Keratinocyte (primary cell): ENCODE measurements around the gene BOLL. TPM values are rescaled to one million over a fixed set of nuclear protein-coding genes. Genes with fewer than 3 reads are reported as not detected.

ENCODE experiments used
- DNase-seq: peaks from one replicate; pipeline ENCODE4 v3.0.0-alpha.2; 2011; ENCODE audit warnings: low read depth, missing footprints, low spot score
- FAIRE-seq: peaks from 2 replicates; lab custom pipeline; 2011; peaks lifted over from hg19 to GRCh38; lab: Jason Lieb, UNC
- H2AFZ ChIP-seq: 2 replicates; pipeline ENCODE4 v1.6.0; 2012; ENCODE audit warnings: low read length, control low read depth, inconsistent platforms; ENCODE audit not compliant: control insufficient read depth
- H3K27ac ChIP-seq: 2 replicates; pipeline ENCODE4 v1.5.1; 2011; ENCODE audit warnings: low read length; ENCODE audit not compliant: control insufficient read depth, insufficient read depth
- H3K27me3 ChIP-seq: 3 replicates; pipeline ENCODE4 v1.6.0; 2011; ENCODE audit warnings: low read length; ENCODE audit not compliant: control insufficient read depth, insufficient read depth; ENCODE audit errors: extremely low read depth
- H3K36me3 ChIP-seq, 2 experiments: 2 replicates in 1 of 2; 3 replicates in 1 of 2; pipeline ENCODE4 v1.5.1; 2011; ENCODE audit warnings: low read length in 2 of 2, mild to moderate bottlenecking in 1 of 2; ENCODE audit not compliant: control insufficient read depth in 2 of 2, insufficient read depth in 2 of 2; ENCODE audit errors: extremely low read depth in 1 of 2
- H3K4me1 ChIP-seq: 3 replicates; pipeline ENCODE4 v1.5.1; 2011; ENCODE audit warnings: low read length; ENCODE audit not compliant: control insufficient read depth, insufficient read depth; ENCODE audit errors: extremely low read depth
- H3K4me2 ChIP-seq: 3 replicates; pipeline ENCODE4 v1.6.0; 2011; ENCODE audit warnings: low read depth, low read length; ENCODE audit not compliant: control insufficient read depth, insufficient read depth; ENCODE audit errors: extremely low read depth
- H3K4me3 ChIP-seq, 3 experiments: fragments of 200-600 bp in 1 of 3; sonication (generic) in 1 of 3; 2 replicates in 2 of 3; 3 replicates in 1 of 3; pipeline ENCODE4 v1.5.1; 2011 to 2016; ENCODE audit warnings: low read length in 3 of 3, mild to moderate bottlenecking in 3 of 3, control low read depth in 2 of 3, inconsistent platforms in 1 of 3, low read depth in 1 of 3, mixed read lengths in 1 of 3, mixed run types in 1 of 3, moderate library complexity in 1 of 3; ENCODE audit not compliant: control insufficient read depth in 2 of 3, insufficient read depth in 2 of 3; ENCODE audit errors: extremely low read depth in 1 of 3
- H3K79me2 ChIP-seq: 2 replicates; pipeline ENCODE4 v1.6.0; 2012; ENCODE audit warnings: low read length; ENCODE audit not compliant: control insufficient read depth, insufficient read depth
- H3K9ac ChIP-seq: 3 replicates; pipeline ENCODE4 v1.6.0; 2011; ENCODE audit warnings: low read length; ENCODE audit not compliant: control insufficient read depth, insufficient read depth; ENCODE audit errors: extremely low read depth
- H3K9me1 ChIP-seq: 3 replicates; pipeline ENCODE4 v1.6.0; 2011; ENCODE audit warnings: low read length; ENCODE audit not compliant: control insufficient read depth, insufficient read depth; ENCODE audit errors: extremely low read depth
- H3K9me3 ChIP-seq: 2 replicates; pipeline ENCODE4 v1.5.1; 2012; ENCODE audit warnings: low read depth, low read length; ENCODE audit not compliant: control insufficient read depth
- H4K20me1 ChIP-seq: 3 replicates; pipeline ENCODE4 v1.6.0; 2011; ENCODE audit warnings: low read length; ENCODE audit not compliant: control insufficient read depth, insufficient read depth; ENCODE audit errors: extremely low read depth
- EZH2 ChIP-seq: IDR thresholded peaks from one replicate; pipeline ENCODE4 v1.6.1; 2012; ENCODE audit warnings: inconsistent platforms, mild to moderate bottlenecking, low read length, moderate library complexity
- dilution Hi-C: fragments of 300-500 bp; cut with MboI; formaldehyde crosslinking; loops from one replicate; pipeline ENCODE4 v1.7.0; 2020; ENCODE audit warnings: low sequenced_read_pairs; ENCODE audit not compliant: extremely low pct_ligation_motif_present
- polyA plus RNA-seq, 5 experiments: library from polyadenylated mRNA; depleted of rRNA in 3 of 5; stranded (reverse) in 3 of 5; stranded (forward) in 1 of 5; unstranded in 1 of 5; fragments of >200 nt; gene quantifications; 1 replicate in 1 of 5; 2 replicates in 3 of 5; 3 replicates in 1 of 5; pipeline versions ENCODE4 v1.2.1 to v1.2.3, GENCODE V29; 2011 to 2012; ENCODE audit warnings: missing spikeins in 2 of 5, low read depth in 1 of 5, low replicate concordance in 1 of 5
- TF ChIP-seq, protein P1 (sequence below), 3 experiments: IDR thresholded peaks in 1 of 3; conservative IDR thresholded peaks in 1 of 3; optimal IDR thresholded peaks in 1 of 3; 2 replicates in 2 of 3; 3 replicates in 1 of 3; pipeline versions ENCODE3 to v1.5.1; 2011; ENCODE audit warnings: low read length in 3 of 3, mild to moderate bottlenecking in 3 of 3, moderate library complexity in 2 of 3, control low read depth in 1 of 3, inconsistent platforms in 1 of 3; ENCODE audit not compliant: insufficient read depth in 2 of 3; ENCODE audit errors: extremely low read depth in 1 of 3

Gene BOLL
- polyA plus RNA-seq, 1 donor (not counting 4 experiments of a cell fraction or from before 2014, with no cell fraction given), result not detected

DNA sequence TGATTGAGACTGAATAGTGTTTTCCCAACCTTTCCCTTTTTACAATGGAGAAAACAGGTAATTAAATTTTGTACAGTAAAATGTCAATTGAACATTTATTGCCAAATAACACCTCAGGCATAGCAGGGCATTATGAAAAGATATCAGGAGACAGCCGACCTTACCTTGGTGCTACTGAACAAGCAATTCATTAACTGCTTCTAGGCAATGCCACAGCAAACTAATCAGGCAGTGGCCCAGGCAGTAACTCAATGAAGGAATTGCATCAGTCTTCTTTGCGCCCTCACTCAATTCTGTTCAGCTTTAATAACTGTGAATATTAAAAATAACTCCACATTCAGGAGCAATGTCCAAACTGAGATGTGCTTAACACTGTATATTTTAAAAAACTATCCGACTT is 25.4 kb upstream of the BOLL start:
- no peak overlapping the region for H2AFZ ChIP-seq
- H3K9ac ChIP-seq, result no peak overlapping the region
- TF ChIP-seq, protein P1, sequence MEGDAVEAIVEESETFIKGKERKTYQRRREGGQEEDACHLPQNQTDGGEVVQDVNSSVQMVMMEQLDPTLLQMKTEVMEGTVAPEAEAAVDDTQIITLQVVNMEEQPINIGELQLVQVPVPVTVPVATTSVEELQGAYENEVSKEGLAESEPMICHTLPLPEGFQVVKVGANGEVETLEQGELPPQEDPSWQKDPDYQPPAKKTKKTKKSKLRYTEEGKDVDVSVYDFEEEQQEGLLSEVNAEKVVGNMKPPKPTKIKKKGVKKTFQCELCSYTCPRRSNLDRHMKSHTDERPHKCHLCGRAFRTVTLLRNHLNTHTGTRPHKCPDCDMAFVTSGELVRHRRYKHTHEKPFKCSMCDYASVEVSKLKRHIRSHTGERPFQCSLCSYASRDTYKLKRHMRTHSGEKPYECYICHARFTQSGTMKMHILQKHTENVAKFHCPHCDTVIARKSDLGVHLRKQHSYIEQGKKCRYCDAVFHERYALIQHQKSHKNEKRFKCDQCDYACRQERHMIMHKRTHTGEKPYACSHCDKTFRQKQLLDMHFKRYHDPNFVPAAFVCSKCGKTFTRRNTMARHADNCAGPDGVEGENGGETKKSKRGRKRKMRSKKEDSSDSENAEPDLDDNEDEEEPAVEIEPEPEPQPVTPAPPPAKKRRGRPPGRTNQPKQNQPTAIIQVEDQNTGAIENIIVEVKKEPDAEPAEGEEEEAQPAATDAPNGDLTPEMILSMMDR (optimal IDR thresholded peaks at IDR 0.05 in 1 of 3, IDR thresholded peaks at IDR 0.05 in 1 of 3, conservative IDR thresholded peaks at IDR 0.05 in 1 of 3; ENCODE audit: extremely low read depth in 1 of 3, insufficient read depth in 2 of 3, low read length in 3 of 3), result no peak
- no peak for TF ChIP-seq EZH2
- no peaks in the 10 kb centered on the region for H3K79me2 ChIP-seq
- FAIRE-seq, result no peak
- H3K4me3 ChIP-seq, result no peak overlapping the region
- H3K4me2 ChIP-seq, result no peak overlapping the region
- no peak overlapping the region for H3K27ac ChIP-seq
- dilution Hi-C loops, result loop anchor here (25.0 kb wide), 1 partner anchor 302 kb away; no protein-coding TSS in a partner anchor
- no peaks in the 10 kb centered on the region for H3K9me3 ChIP-seq
- H3K36me3 ChIP-seq, result no peaks in the 10 kb centered on the region
- H3K9me1 ChIP-seq, result no peaks in the 10 kb centered on the region
- DNase-seq, result no peak
- H3K4me1 ChIP-seq, result no peaks in the 10 kb centered on the region
- no peaks in the 10 kb centered on the region for H4K20me1 ChIP-seq
- H3K27me3 ChIP-seq, result peaks cover 15% of the 10 kb centered on the region

DNA sequence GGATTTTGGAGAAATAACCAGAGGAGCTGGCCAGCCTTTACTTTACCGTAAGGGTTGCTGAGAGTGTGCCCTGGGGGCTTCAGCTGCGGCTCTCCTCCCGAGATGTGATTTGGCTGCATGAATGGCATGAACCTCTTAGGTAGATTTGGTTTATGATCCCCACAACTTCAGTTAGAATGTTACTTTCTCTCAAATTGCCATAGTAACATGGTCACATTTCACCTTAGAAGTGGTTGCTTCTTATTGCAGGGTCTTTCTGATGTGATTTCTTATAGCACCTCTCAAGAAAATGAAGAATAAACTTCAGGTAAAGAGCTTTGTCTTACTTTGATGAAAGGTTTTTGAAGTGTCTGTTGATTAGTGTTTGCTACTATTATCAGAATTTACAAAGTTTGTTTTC is 24.9 kb upstream of the BOLL start:
- DNase-seq, result no peak

More for the DNA sequence above, 24.9 kb upstream of the BOLL start:
- Histone ChIP-seq H4K20me1 (no peaks in the 10 kb centered on the region), H3K4me3 (no peak overlapping the region), H3K9me3 (no peaks in the 10 kb centered on the region), H3K9me1 (no peaks in the 10 kb centered on the region), H3K36me3 (no peaks in the 10 kb centered on the region), H3K27me3 (peaks cover 20% of the 10 kb centered on the region), H3K4me2 (no peak overlapping the region), H3K4me1 (no peaks in the 10 kb centered on the region), H2AFZ (no peak overlapping the region), H3K79me2 (no peaks in the 10 kb centered on the region), H3K9ac (no peak overlapping the region), H3K27ac (no peak overlapping the region)
- no peak for TF ChIP-seq EZH2
- TF ChIP-seq, protein P1 (optimal IDR thresholded peaks at IDR 0.05 in 1 of 3, IDR thresholded peaks at IDR 0.05 in 1 of 3, conservative IDR thresholded peaks at IDR 0.05 in 1 of 3; ENCODE audit: extremely low read depth in 1 of 3, insufficient read depth in 2 of 3, low read length in 3 of 3), result no peak
- no peak for FAIRE-seq
- dilution Hi-C loops, result loop anchor here (25.0 kb wide), 1 partner anchor 302 kb away; no protein-coding TSS in a partner anchor
